SW480 (cell line): ENCODE data around the gene KCNJ9.

Experiments used
- DNase-seq: peaks from one replicate; pipeline ENCODE4 v3.0.0-alpha.2; 2016; ENCODE audit warnings: low spot score

KCNJ9 gene

GRCh38 chr1:160127381-160127780 is 46.0 kb downstream of the KCNJ9 start:
- no peak for DNase-seq

GRCh38 chr1:160127865-160128523 is 46.7 kb downstream of the KCNJ9 start:
- peak; percentile 27 for DNase-seq

- DNase-seq = no peak
Measured at GRCh38 chr1:160128636-160129035, 47.3 kb downstream of the KCNJ9 start.

- no peak for DNase-seq
Measured at GRCh38 chr1:160129046-160129445, 47.7 kb downstream of the KCNJ9 start.

- no peak for DNase-seq
Measured at GRCh38 chr1:160129558-160129957, 48.2 kb downstream of the KCNJ9 start.

- DNase-seq = no peak
Measured at GRCh38 chr1:160129966-160130365, 48.6 kb downstream of the KCNJ9 start.

GRCh38 chr1:160130486-160130885 is 49.1 kb downstream of the KCNJ9 start:
- DNase-seq = no peak

GRCh38 chr1:160130939-160131338 is 49.6 kb downstream of the KCNJ9 start:
- no peak for DNase-seq

GRCh38 chr1:160131803-160132565 is 50.6 kb downstream of the KCNJ9 start:
- DNase-seq = no peak

- DNase-seq = no peak
Measured at GRCh38 chr1:160133990-160134770, 52.8 kb downstream of the KCNJ9 start.

- DNase-seq = no peak
Measured at GRCh38 chr1:160134791-160135572, 53.6 kb downstream of the KCNJ9 start.

- no peak for DNase-seq
Measured at GRCh38 chr1:160136121-160136925, 55.0 kb downstream of the KCNJ9 start.

- DNase-seq = no peak
Measured at GRCh38 chr1:160136926-160137200, 55.5 kb downstream of the KCNJ9 start.

- no peak for DNase-seq
Measured at GRCh38 chr1:160137216-160137862, 56.0 kb downstream of the KCNJ9 start.

- DNase-seq = no peak
Measured at GRCh38 chr1:160139840-160140239, 58.5 kb downstream of the KCNJ9 start.
